ENCODE results near the gene CPAMD8. TPM values are rescaled to one million over a fixed set of nuclear protein-coding genes. Genes with fewer than 3 reads are reported as not detected.

CPAMD8 gene
- total RNA-seq, 1 donor from 2014 or later = 15.4 TPM

DNA sequence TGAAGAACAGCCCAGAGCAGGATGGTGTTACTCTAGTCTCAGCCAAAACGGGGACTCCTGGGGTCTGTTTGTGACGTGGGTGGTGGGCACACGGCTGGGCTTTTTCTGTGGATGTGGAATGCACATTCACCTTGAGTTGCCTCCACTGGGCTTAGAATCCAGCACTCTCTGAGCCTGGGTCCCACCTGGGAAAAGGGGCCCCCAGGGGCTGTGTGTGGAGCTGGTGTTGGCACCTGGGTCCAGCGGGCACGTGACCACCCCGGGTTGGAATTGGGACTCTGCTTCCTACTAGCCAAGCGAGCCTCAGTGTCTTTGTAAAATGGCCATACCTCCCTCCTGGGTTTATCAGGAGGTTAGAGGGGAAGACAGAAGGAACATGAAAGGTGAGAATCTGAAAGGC lies 167.0 kb downstream of the CPAMD8 start:
- H3K4me1 Mint-ChIP-seq (ENCODE audit: low read depth, unreplicated experiment) = peaks cover 12% of the 10 kb centered on the region
- no peak for TF ChIP-seq CTCF (IDR thresholded peaks at IDR 0.05; ENCODE audit: partially characterized antibody, unreplicated experiment)
- no peaks in the 10 kb centered on the region for H3K36me3 Mint-ChIP-seq (ENCODE audit: unreplicated experiment)
- no peak overlapping the region for H3K4me3 Mint-ChIP-seq (ENCODE audit: unreplicated experiment)
- peaks cover 1% of the 10 kb centered on the region for H3K9me3 Mint-ChIP-seq (ENCODE audit: unreplicated experiment)
- no peak for DNase-seq
- H3K27me3 Mint-ChIP-seq (ENCODE audit: unreplicated experiment) = peaks cover 5% of the 10 kb centered on the region
- no peak overlapping the region for H3K27ac Mint-ChIP-seq (ENCODE audit: unreplicated experiment)

GRCh38 chr19:16856091-16856490 lies 170.5 kb downstream of the CPAMD8 start:
- Mint-ChIP-seq H3K27ac (ENCODE audit: unreplicated experiment) (no peak overlapping the region), H3K9me3 (ENCODE audit: unreplicated experiment) (peaks cover 4% of the 10 kb centered on the region), H3K36me3 (ENCODE audit: unreplicated experiment) (no peaks in the 10 kb centered on the region), H3K27me3 (ENCODE audit: unreplicated experiment) (peaks cover 5% of the 10 kb centered on the region), H3K4me1 (ENCODE audit: low read depth, unreplicated experiment) (peaks cover 10% of the 10 kb centered on the region), H3K4me3 (ENCODE audit: unreplicated experiment) (no peak overlapping the region)
- TF ChIP-seq CTCF (IDR thresholded peaks at IDR 0.05; ENCODE audit: partially characterized antibody, unreplicated experiment) = no peak
- DNase-seq = no peak

DNA sequence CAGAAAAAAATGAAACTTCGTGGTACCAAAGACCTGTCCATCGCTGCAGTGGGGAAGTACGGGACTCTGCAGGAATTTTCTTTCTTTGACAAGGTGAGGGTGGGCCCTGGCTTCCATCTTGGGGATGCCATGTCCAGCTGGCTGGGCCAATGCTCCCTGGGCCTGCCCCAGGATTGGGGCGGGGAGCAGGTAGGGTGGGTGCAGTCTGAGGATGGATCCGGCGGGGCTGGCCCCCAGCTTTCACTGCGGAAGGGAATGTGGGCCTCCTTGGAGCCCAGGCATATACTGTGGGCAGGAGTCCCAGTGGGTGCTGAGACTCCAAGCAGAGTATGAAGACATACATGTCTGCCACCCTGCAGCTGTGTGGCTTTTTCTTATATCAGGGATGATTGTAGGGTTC lies 173.5 kb downstream of the CPAMD8 start:
- Mint-ChIP-seq H3K4me3 (ENCODE audit: unreplicated experiment) (no peak overlapping the region), H3K27ac (ENCODE audit: unreplicated experiment) (no peak overlapping the region), H3K36me3 (ENCODE audit: unreplicated experiment) (no peaks in the 10 kb centered on the region), H3K27me3 (ENCODE audit: unreplicated experiment) (no peaks in the 10 kb centered on the region), H3K9me3 (ENCODE audit: unreplicated experiment) (peaks cover 2% of the 10 kb centered on the region), H3K4me1 (ENCODE audit: low read depth, unreplicated experiment) (peaks cover 2% of the 10 kb centered on the region)
- DNase-seq = no peak
- TF ChIP-seq CTCF (IDR thresholded peaks at IDR 0.05; ENCODE audit: partially characterized antibody, unreplicated experiment) = no peak

- H3K27me3 Mint-ChIP-seq (ENCODE audit: unreplicated experiment) = no peaks in the 10 kb centered on the region
- no peak for TF ChIP-seq CTCF (IDR thresholded peaks at IDR 0.05; ENCODE audit: partially characterized antibody, unreplicated experiment)
- no peak overlapping the region for H3K4me3 Mint-ChIP-seq (ENCODE audit: unreplicated experiment)
- H3K4me1 Mint-ChIP-seq (ENCODE audit: low read depth, unreplicated experiment) = peaks cover 2% of the 10 kb centered on the region
- H3K36me3 Mint-ChIP-seq (ENCODE audit: unreplicated experiment) = peaks cover 5% of the 10 kb centered on the region
- no peak overlapping the region for H3K27ac Mint-ChIP-seq (ENCODE audit: unreplicated experiment)
- peaks cover 2% of the 10 kb centered on the region for H3K9me3 Mint-ChIP-seq (ENCODE audit: unreplicated experiment)
- no peak for DNase-seq
Measured at GRCh38 chr19:16851031-16851712, 175.4 kb downstream of the CPAMD8 start.

GRCh38 chr19:16850133-16850532 lies 176.5 kb downstream of the CPAMD8 start:
- TF ChIP-seq CTCF (IDR thresholded peaks at IDR 0.05; ENCODE audit: partially characterized antibody, unreplicated experiment) = no peak
- H3K4me1 Mint-ChIP-seq (ENCODE audit: low read depth, unreplicated experiment) = peaks cover 2% of the 10 kb centered on the region
- H3K9me3 Mint-ChIP-seq (ENCODE audit: unreplicated experiment) = peaks cover 2% of the 10 kb centered on the region
- DNase-seq = no peak
- no peak overlapping the region for H3K27ac Mint-ChIP-seq (ENCODE audit: unreplicated experiment)
- no peaks in the 10 kb centered on the region for H3K27me3 Mint-ChIP-seq (ENCODE audit: unreplicated experiment)
- peaks cover 5% of the 10 kb centered on the region for H3K36me3 Mint-ChIP-seq (ENCODE audit: unreplicated experiment)
- H3K4me3 Mint-ChIP-seq (ENCODE audit: unreplicated experiment) = no peak overlapping the region
